ENCODE results near the gene KRT71. TPM values are rescaled to one million over a fixed set of nuclear protein-coding genes. Genes with fewer than 3 reads are reported as not detected.

KRT71 gene
- polyA plus RNA-seq, 3 donors, result not detected

DNA sequence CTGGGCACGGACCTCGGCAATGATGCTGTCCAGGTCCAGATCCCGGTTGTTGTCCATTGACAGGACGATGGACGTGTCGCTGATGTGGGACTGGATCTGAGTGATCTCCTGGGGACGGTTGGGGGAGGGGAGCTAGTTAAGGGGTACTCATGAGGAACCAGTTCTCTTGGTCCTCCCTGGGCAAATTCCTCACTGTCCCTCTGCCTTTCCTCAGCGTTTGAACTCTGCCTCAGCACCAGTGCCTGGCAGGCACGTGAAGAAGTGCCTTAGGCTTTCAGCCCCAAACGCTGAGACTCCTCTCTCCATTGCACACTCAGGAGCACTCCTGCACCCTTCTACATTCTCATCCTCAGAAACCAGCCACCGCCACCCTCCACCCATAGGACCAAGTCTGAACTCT lies 38.6 kb upstream of the KRT71 start:
- H3K27me3 Mint-ChIP-seq (ENCODE audit: low read depth in 3 of 3), result peaks cover 0 to 6% (median 3%) of the 10 kb centered on the region in 3 donors
- H3K36me3 Mint-ChIP-seq, result no peaks in the 10 kb centered on the region
- H3K9ac ChIP-seq (ENCODE audit: insufficient read depth, low read length, poor library complexity, severe bottlenecking), result no peak overlapping the region
- H3K27me3 ChIP-seq (ENCODE audit: control insufficient read depth in 2 of 2, insufficient read depth in 2 of 2, low read length in 2 of 2), result no peaks in the 10 kb centered on the region
- H3K9me3 Mint-ChIP-seq, result no peaks in the 10 kb centered on the region
- no peak overlapping the region for H3K4me2 ChIP-seq (replicated peaks; ENCODE audit: extremely low read depth, low read length, poor library complexity, severe bottlenecking)
- no peaks in the 10 kb centered on the region for H3K36me3 ChIP-seq (replicated peaks in 1 of 2; ENCODE audit: control insufficient read depth in 1 of 2, insufficient read depth in 2 of 2, low read length in 2 of 2)
- H3K4me3 ChIP-seq (replicated peaks in 1 of 3; ENCODE audit: low read depth in 2 of 3, low read length in 3 of 3), result no peak overlapping the region
- intact Hi-C loops (cut with micrococcal nuclease), result no loop called here
- H3K4me1 ChIP-seq (ENCODE audit: control insufficient read depth in 1 of 2, insufficient read depth in 2 of 2, low read length in 2 of 2), result no peaks in the 10 kb centered on the region
- H3K27ac Mint-ChIP-seq, result no peak overlapping the region
- H3K27ac ChIP-seq (ENCODE audit: low read depth in 1 of 2, low read length in 2 of 2), result no peak overlapping the region
- DNase-seq, result no peak
- H3K9me3 ChIP-seq (replicated peaks in 1 of 2; ENCODE audit: control insufficient read depth in 1 of 2, insufficient read depth in 1 of 2, low read length in 2 of 2), result no peaks in the 10 kb centered on the region
- 96% methylated on average over 11 of the region's 11 CpGs for WGBS (ENCODE audit: insufficient coverage)
- no peak overlapping the region for H3K4me3 Mint-ChIP-seq
- no peak overlapping the region for H2AFZ ChIP-seq (ENCODE audit: insufficient read depth, low read depth, low read length, poor library complexity, severe bottlenecking)
- H3K4me1 Mint-ChIP-seq, result no peaks in the 10 kb centered on the region
- H4K20me1 ChIP-seq (ENCODE audit: insufficient read depth, low read length), result no peaks in the 10 kb centered on the region
- H3K79me2 ChIP-seq (ENCODE audit: insufficient read depth, low read length), result no peaks in the 10 kb centered on the region
- TF ChIP-seq, protein P1, sequence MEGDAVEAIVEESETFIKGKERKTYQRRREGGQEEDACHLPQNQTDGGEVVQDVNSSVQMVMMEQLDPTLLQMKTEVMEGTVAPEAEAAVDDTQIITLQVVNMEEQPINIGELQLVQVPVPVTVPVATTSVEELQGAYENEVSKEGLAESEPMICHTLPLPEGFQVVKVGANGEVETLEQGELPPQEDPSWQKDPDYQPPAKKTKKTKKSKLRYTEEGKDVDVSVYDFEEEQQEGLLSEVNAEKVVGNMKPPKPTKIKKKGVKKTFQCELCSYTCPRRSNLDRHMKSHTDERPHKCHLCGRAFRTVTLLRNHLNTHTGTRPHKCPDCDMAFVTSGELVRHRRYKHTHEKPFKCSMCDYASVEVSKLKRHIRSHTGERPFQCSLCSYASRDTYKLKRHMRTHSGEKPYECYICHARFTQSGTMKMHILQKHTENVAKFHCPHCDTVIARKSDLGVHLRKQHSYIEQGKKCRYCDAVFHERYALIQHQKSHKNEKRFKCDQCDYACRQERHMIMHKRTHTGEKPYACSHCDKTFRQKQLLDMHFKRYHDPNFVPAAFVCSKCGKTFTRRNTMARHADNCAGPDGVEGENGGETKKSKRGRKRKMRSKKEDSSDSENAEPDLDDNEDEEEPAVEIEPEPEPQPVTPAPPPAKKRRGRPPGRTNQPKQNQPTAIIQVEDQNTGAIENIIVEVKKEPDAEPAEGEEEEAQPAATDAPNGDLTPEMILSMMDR (IDR thresholded peaks at IDR 0.05), result no peak

DNA sequence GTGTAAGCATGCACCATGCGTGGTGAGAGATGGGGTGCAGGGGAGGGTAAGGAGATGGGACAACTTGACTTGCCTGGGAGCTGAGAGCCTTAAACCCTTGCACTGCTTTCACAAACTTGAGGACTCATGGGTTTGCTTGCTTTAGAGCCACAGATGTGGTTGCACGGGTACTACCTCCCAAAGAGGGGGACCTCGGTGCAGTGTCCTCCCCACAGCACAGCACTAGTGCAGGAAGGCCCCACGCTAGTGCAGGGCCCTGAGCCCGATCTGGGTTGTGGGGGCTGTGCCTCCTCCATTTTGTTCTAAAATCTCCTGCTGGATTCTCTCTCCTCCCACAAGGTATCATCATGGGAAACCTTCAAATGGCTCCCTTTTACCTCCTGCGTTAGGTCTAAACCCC lies 37.1 kb upstream of the KRT71 start:
- H3K36me3 Mint-ChIP-seq, result no peaks in the 10 kb centered on the region
- TF ChIP-seq, protein P1 (IDR thresholded peaks at IDR 0.05), result no peak
- no peaks in the 10 kb centered on the region for H3K9me3 Mint-ChIP-seq
- H3K9ac ChIP-seq (ENCODE audit: insufficient read depth, low read length, poor library complexity, severe bottlenecking), result no peak overlapping the region
- H3K4me3 ChIP-seq (replicated peaks in 1 of 3; ENCODE audit: low read depth in 2 of 3, low read length in 3 of 3), result no peak overlapping the region
- H3K79me2 ChIP-seq (ENCODE audit: insufficient read depth, low read length), result no peaks in the 10 kb centered on the region
- peaks cover 0 to 6% (median 2%) of the 10 kb centered on the region in 3 donors for H3K27me3 Mint-ChIP-seq (ENCODE audit: low read depth in 3 of 3)
- H3K36me3 ChIP-seq (replicated peaks in 1 of 2; ENCODE audit: control insufficient read depth in 1 of 2, insufficient read depth in 2 of 2, low read length in 2 of 2), result no peaks in the 10 kb centered on the region
- H3K27ac Mint-ChIP-seq, result no peak overlapping the region
- H2AFZ ChIP-seq (ENCODE audit: insufficient read depth, low read depth, low read length, poor library complexity, severe bottlenecking), result no peak overlapping the region
- H3K9me3 ChIP-seq (replicated peaks in 1 of 2; ENCODE audit: control insufficient read depth in 1 of 2, insufficient read depth in 1 of 2, low read length in 2 of 2), result no peaks in the 10 kb centered on the region
- H3K4me3 Mint-ChIP-seq, result no peak overlapping the region
- H3K4me1 Mint-ChIP-seq, result no peaks in the 10 kb centered on the region
- no peak overlapping the region for H3K27ac ChIP-seq (ENCODE audit: low read depth in 1 of 2, low read length in 2 of 2)
- 92% methylated on average over 4 of the region's 6 CpGs for WGBS (ENCODE audit: insufficient coverage)
- no peak overlapping the region for H3K4me2 ChIP-seq (replicated peaks; ENCODE audit: extremely low read depth, low read length, poor library complexity, severe bottlenecking)
- H4K20me1 ChIP-seq (ENCODE audit: insufficient read depth, low read length), result no peaks in the 10 kb centered on the region
- DNase-seq, result no peak
- intact Hi-C loops (cut with micrococcal nuclease), result no loop called here
- H3K4me1 ChIP-seq (ENCODE audit: control insufficient read depth in 1 of 2, insufficient read depth in 2 of 2, low read length in 2 of 2), result no peaks in the 10 kb centered on the region
- no peaks in the 10 kb centered on the region for H3K27me3 ChIP-seq (ENCODE audit: control insufficient read depth in 2 of 2, insufficient read depth in 2 of 2, low read length in 2 of 2)
